Tibial nerve (tissue), 4 donors: ENCODE data around the gene CLASP1. TPM values are rescaled to one million over a fixed set of nuclear protein-coding genes. Genes with fewer than 3 reads are reported as not detected.
"Not testable (repeated sequence)": the region's sequence is repeated elsewhere in the genome, so short reads cannot be mapped to it uniquely, and the experiment has no call there.

ENCODE experiments used
- DNase-seq, 2 donors: peaks; one replicate each; pipeline ENCODE4 v3.0.0-alpha.2; 2019; ENCODE audit warnings: low spot score in 2 of 2
- H3K27ac ChIP-seq, 4 donors: fragments of 200-600 bp; sonication (generic) in 3 of 4; one replicate each; pipeline ENCODE4 v1.5.1; 2017 to 2019; ENCODE audit warnings: mild to moderate bottlenecking in 1 of 4
- H3K27me3 ChIP-seq, 2 donors: fragments of 200-600 bp; sonication (generic) in 1 of 2; one replicate each; pipeline versions ENCODE4 v1.5.1 to v1.6.0; 2017 to 2019
- H3K36me3 ChIP-seq, 3 donors: fragments of 200-600 bp; sonication (generic); one replicate each; pipeline ENCODE4 v1.5.1; 2018 to 2019
- H3K4me1 ChIP-seq, 4 donors: fragments of 200-600 bp; sonication (generic) in 3 of 4; one replicate each; pipeline ENCODE4 v1.5.1; 2017 to 2019
- H3K4me3 ChIP-seq, 4 donors: fragments of 200-600 bp; sonication (generic) in 3 of 4; one replicate each; pipeline ENCODE4 v1.5.1; 2017 to 2019; ENCODE audit warnings: mild to moderate bottlenecking in 1 of 4, moderate library complexity in 1 of 4
- H3K9me3 ChIP-seq, 4 donors: fragments of 200-600 bp; sonication (generic) in 3 of 4; one replicate each; pipeline ENCODE4 v1.5.1; 2017 to 2019
- CTCF ChIP-seq, 5 experiments: fragments of 200-600 bp in 3 of 5; fragments of 450-650 bp in 2 of 5; sonication (generic) in 3 of 5; IDR thresholded peaks; one replicate each; pipeline ENCODE4 v1.5.1; 2016 to 2019; ENCODE audit warnings: antibody characterized with exemption in 5 of 5, mild to moderate bottlenecking in 3 of 5, moderate library complexity in 2 of 5
- EP300 ChIP-seq, 2 donors: sonication (generic); formaldehyde crosslinking; IDR thresholded peaks; one replicate each; pipeline ENCODE4 v1.6.1; 2017; ENCODE audit warnings: antibody characterized with exemption in 2 of 2, mild to moderate bottlenecking in 1 of 2
- POLR2A ChIP-seq, 2 donors: fragments of 450-650 bp; IDR thresholded peaks; one replicate each; pipeline ENCODE4 v1.6.1; 2017; ENCODE audit warnings: antibody characterized with exemption in 2 of 2, mild to moderate bottlenecking in 2 of 2, moderate library complexity in 2 of 2
- WGBS, 2 donors: methylation state at CpG; one replicate each; pipeline ENCODE4 v1.1.5; 2018; 5-methylcytosine and 5-hydroxymethylcytosine counted together
- total RNA-seq, 4 donors: library from RNA; depleted of rRNA; stranded (reverse); fragments of >200 nt; gene quantifications; one replicate each; pipeline ENCODE4 v1.1.0, GENCODE V29; 2016

CLASP1 gene
- total RNA-seq, 4 donors from 2014 or later = 72.8 to 164 (median 88.6) TPM

- no peak for TF ChIP-seq CTCF (IDR thresholded peaks at IDR 0.05)
- no peak for TF ChIP-seq POLR2A (IDR thresholded peaks at IDR 0.05)
- no peak for TF ChIP-seq EP300 (IDR thresholded peaks at IDR 0.05)
- 41 to 60% methylated on average over 2 of the region's 2 CpGs for WGBS, 2 donors
- Histone ChIP-seq H3K27me3 (no peaks in the 10 kb centered on the region), H3K27ac (peak overlapping the region in 2 of 4 donors; percentile 14 to 54), H3K4me1 (peaks cover 0 to 66% (median 15%) of the 10 kb centered on the region in 4 donors), H3K36me3 (no peaks in the 10 kb centered on the region), H3K9me3 (no peaks in the 10 kb centered on the region), H3K4me3 (no peak overlapping the region)
- DNase-seq = no peak
Observed at GRCh38 chr2:121570036-121570666, 79.1 kb downstream of the CLASP1 start.

- Histone ChIP-seq H3K4me1 (peaks cover 0 to 81% (median 17%) of the 10 kb centered on the region in 4 donors), H3K4me3 (no peak overlapping the region)
Observed at GRCh38 chr2:121567957-121568409, 81.3 kb downstream of the CLASP1 start.

GRCh38 chr2:121567452-121567851 is 81.8 kb downstream of the CLASP1 start:
- 71 to 72% methylated on average over 7 of the region's 7 CpGs for WGBS, 2 donors
- TF ChIP-seq CTCF (IDR thresholded peaks at IDR 0.05) (no peak), POLR2A (IDR thresholded peaks at IDR 0.05) (no peak), EP300 (IDR thresholded peaks at IDR 0.05) (no peak)
- H3K4me3 ChIP-seq = no peak overlapping the region
- no peaks in the 10 kb centered on the region for H3K36me3 ChIP-seq
- DNase-seq = no peak
- H3K27ac ChIP-seq = no peak overlapping the region
- no peaks in the 10 kb centered on the region for H3K9me3 ChIP-seq
- peaks cover 0 to 87% (median 17%) of the 10 kb centered on the region in 4 donors for H3K4me1 ChIP-seq
- H3K27me3 ChIP-seq = no peaks in the 10 kb centered on the region

More at GRCh38 chr2:121567957-121568409, 81.3 kb downstream of the CLASP1 start:
- H3K36me3 ChIP-seq = no peaks in the 10 kb centered on the region
- TF ChIP-seq CTCF (IDR thresholded peaks at IDR 0.05) (no peak), POLR2A (IDR thresholded peaks at IDR 0.05) (no peak), EP300 (IDR thresholded peaks at IDR 0.05) (no peak)
- no peaks in the 10 kb centered on the region for H3K9me3 ChIP-seq
- H3K27ac ChIP-seq = peak overlapping the region in 1 of 4 donors; percentile 52
- DNase-seq = no peak
- no peaks in the 10 kb centered on the region for H3K27me3 ChIP-seq
- WGBS, 2 donors = 28 to 52% methylated on average over 4 of the region's 4 CpGs

GRCh38 chr2:121565389-121566250 is 83.6 kb downstream of the CLASP1 start:
- Histone ChIP-seq H3K36me3 (no peaks in the 10 kb centered on the region), H3K9me3 (no peaks in the 10 kb centered on the region), H3K4me1 (peaks cover 0 to 90% (median 11%) of the 10 kb centered on the region in 4 donors), H3K27me3 (no peaks in the 10 kb centered on the region), H3K4me3 (no peak overlapping the region), H3K27ac (peak overlapping the region in 1 of 4 donors; percentile 23)
- DNase-seq = no peak
- 45 to 56% methylated on average over 5 of the region's 5 CpGs for WGBS, 2 donors
- TF ChIP-seq CTCF (IDR thresholded peaks at IDR 0.05) = no peak
- no peak for TF ChIP-seq POLR2A (IDR thresholded peaks at IDR 0.05)
- no peak for TF ChIP-seq EP300 (IDR thresholded peaks at IDR 0.05)

GRCh38 chr2:121564905-121565304 is 84.4 kb downstream of the CLASP1 start:
- H3K27me3 ChIP-seq = no peaks in the 10 kb centered on the region
- peaks cover 0 to 85% (median 7%) of the 10 kb centered on the region in 4 donors for H3K4me1 ChIP-seq
- no peaks in the 10 kb centered on the region for H3K36me3 ChIP-seq
- no peak overlapping the region for H3K4me3 ChIP-seq
- DNase-seq = no peak
- 74 to 80% methylated on average over 3 of the region's 3 CpGs for WGBS, 2 donors
- H3K27ac ChIP-seq = peak overlapping the region in 1 of 4 donors; percentile 56
- no peaks in the 10 kb centered on the region for H3K9me3 ChIP-seq
- no peak for TF ChIP-seq CTCF (IDR thresholded peaks at IDR 0.05)
- TF ChIP-seq EP300 (IDR thresholded peaks at IDR 0.05) = no peak
- TF ChIP-seq POLR2A (IDR thresholded peaks at IDR 0.05) = no peak

GRCh38 chr2:121563754-121564153 is 85.5 kb downstream of the CLASP1 start:
- peaks cover 0 to 75% (median 7%) of the 10 kb centered on the region in 4 donors for H3K4me1 ChIP-seq
- not testable (repeated sequence) for H3K4me3 ChIP-seq, H3K27me3 ChIP-seq, H3K36me3 ChIP-seq, H3K9me3 ChIP-seq, DNase-seq, H3K27ac ChIP-seq
- WGBS, 2 donors = 68 to 70% methylated on average over 1 of the region's 1 CpG
